SU-DHL-6 (cell line): Measurements from ENCODE around the gene ENDOV.
A peak's percentile ranks its signal among the peaks of the same experiment; 100 is the strongest.

ENCODE experiments used
- H2AFZ ChIP-seq: fragments of 200-600 bp; sonication (generic); 2 replicates; pipeline ENCODE4 v1.6.1; 2014; ENCODE audit warnings: low read depth, mild to moderate bottlenecking, moderate library complexity, mixed read lengths, antibody characterized with exemption, low read length; ENCODE audit not compliant: severe bottlenecking
- H3F3A ChIP-seq: fragments of 200-600 bp; shearing (Covaris generic); 2 replicates; pipeline ENCODE4 v1.6.0; 2016; ENCODE audit warnings: antibody characterized with exemption, mild to moderate bottlenecking; ENCODE audit not compliant: insufficient read depth
- H3K27ac ChIP-seq: fragments of 200-600 bp; sonication (generic); 2 replicates; pipeline ENCODE4 v1.5.1; 2016; ENCODE audit warnings: low read depth, mild to moderate bottlenecking, low read length, moderate library complexity, mixed read lengths
- H3K27me3 ChIP-seq: fragments of 200-600 bp; sonication (generic), shearing (Covaris generic); 2 replicates; pipeline ENCODE4 v1.6.0; 2014; ENCODE audit warnings: mild to moderate bottlenecking, low read length
- H3K36me3 ChIP-seq: fragments of 200-600 bp; sonication (generic); 2 replicates; pipeline ENCODE4 v1.6.1; 2014; ENCODE audit warnings: mild to moderate bottlenecking, low read length, mixed read lengths
- H3K4me2 ChIP-seq: fragments of 300-600, 200-600 bp; shearing (Covaris generic), sonication (generic); 2 replicates; pipeline ENCODE4 v1.6.0; 2014; ENCODE audit warnings: low read length, low read depth, mild to moderate bottlenecking; ENCODE audit not compliant: poor library complexity, severe bottlenecking
- H3K4me3 ChIP-seq: fragments of 200-600 bp; sonication (generic); 2 replicates; pipeline ENCODE4 v1.5.1; 2014; ENCODE audit warnings: antibody characterized with exemption, low read length, mild to moderate bottlenecking, mixed read lengths; ENCODE audit not compliant: insufficient read depth, poor library complexity, severe bottlenecking
- H3K79me2 ChIP-seq: fragments of 200-600 bp; sonication (generic); 2 replicates; pipeline ENCODE4 v1.6.1; 2014; ENCODE audit warnings: mild to moderate bottlenecking, low read length, moderate library complexity; ENCODE audit not compliant: insufficient read depth
- H3K9ac ChIP-seq: fragments of 200-600 bp; sonication (generic); 2 replicates; pipeline ENCODE4 v1.7.0; 2014; ENCODE audit warnings: mild to moderate bottlenecking, low read length
- H3K9me2 ChIP-seq: fragments of 200-600 bp; sonication (generic); replicated peaks from 2 replicates; pipeline ENCODE4 v1.6.1; 2014; ENCODE audit warnings: low read length; ENCODE audit not compliant: insufficient read depth
- H3K9me3 ChIP-seq: fragments of 200-600 bp; sonication (generic); 2 replicates; pipeline ENCODE4 v1.6.1; 2014; ENCODE audit warnings: low read length, mixed read lengths; ENCODE audit not compliant: insufficient read depth
- H4K20me1 ChIP-seq: fragments of 200-600 bp; sonication (generic); 2 replicates; pipeline ENCODE4 v1.6.1; 2014; ENCODE audit warnings: low read depth, mild to moderate bottlenecking, antibody characterized with exemption, low read length, moderate library complexity, mixed read lengths
- CTCF ChIP-seq: fragments of 200-600 bp; sonication (generic); IDR thresholded peaks from one replicate; pipeline ENCODE4 v1.5.1; 2017; ENCODE audit warnings: antibody characterized with exemption, mild to moderate bottlenecking, low read length, moderate library complexity; ENCODE audit not compliant: insufficient read depth, poor library complexity, severe bottlenecking
- EZH2phosphoT487 ChIP-seq: fragments of 200-600 bp; sonication (generic), shearing (Covaris generic); conservative IDR thresholded peaks from 2 replicates; pipeline ENCODE4 v1.6.1; 2018; ENCODE audit warnings: mild to moderate bottlenecking, antibody characterized with exemption, low read length, moderate library complexity, mixed read lengths

ENDOV gene

GRCh38 chr17:80415626-80416137 is 715 bp downstream of the ENDOV start:
- Histone ChIP-seq H3K27ac (no peak overlapping the region), H3K27me3 (no peaks in the 10 kb centered on the region), H3K9me3 (no peaks in the 10 kb centered on the region), H3K4me2 (peak overlapping the region; percentile 77), H3K9ac (peak overlapping the region; percentile 68), H4K20me1 (no peaks in the 10 kb centered on the region), H2AFZ (peak overlapping the region; percentile 72), H3K79me2 (no peaks in the 10 kb centered on the region), H3K36me3 (no peaks in the 10 kb centered on the region), H3K9me2 (no peaks in the 10 kb centered on the region), H3K4me3 (peak overlapping the region; percentile 75), H3F3A (no peaks in the 10 kb centered on the region)
- TF ChIP-seq CTCF, result no peak
- no peak for TF ChIP-seq EZH2phosphoT487

- Histone ChIP-seq H3K9me3 (no peaks in the 10 kb centered on the region), H3F3A (no peaks in the 10 kb centered on the region), H3K36me3 (no peaks in the 10 kb centered on the region), H3K27ac (no peak overlapping the region), H2AFZ (no peak overlapping the region), H3K4me3 (no peak overlapping the region), H4K20me1 (no peaks in the 10 kb centered on the region), H3K9ac (no peak overlapping the region), H3K4me2 (peak overlapping the region; percentile 77), H3K27me3 (no peaks in the 10 kb centered on the region), H3K9me2 (no peaks in the 10 kb centered on the region), H3K79me2 (no peaks in the 10 kb centered on the region)
- TF ChIP-seq EZH2phosphoT487 (no peak), CTCF (no peak)
Measured at GRCh38 chr17:80416260-80416939, 1.4 kb downstream of the ENDOV start.

- H3K27ac ChIP-seq, result no peak overlapping the region
Measured at GRCh38 chr17:80416940-80417293, 1.9 kb downstream of the ENDOV start.

More at GRCh38 chr17:80416940-80417293, 1.9 kb downstream of the ENDOV start:
- no peaks in the 10 kb centered on the region for H3K9me3 ChIP-seq
- no peaks in the 10 kb centered on the region for H3K27me3 ChIP-seq
- H3K4me3 ChIP-seq, result no peak overlapping the region
- TF ChIP-seq CTCF, result no peak
- TF ChIP-seq EZH2phosphoT487, result no peak
- H3F3A ChIP-seq, result no peaks in the 10 kb centered on the region
- no peaks in the 10 kb centered on the region for H4K20me1 ChIP-seq
- no peak overlapping the region for H2AFZ ChIP-seq
- H3K9me2 ChIP-seq, result no peaks in the 10 kb centered on the region
- no peak overlapping the region for H3K9ac ChIP-seq
- H3K4me2 ChIP-seq, result no peak overlapping the region
- H3K36me3 ChIP-seq, result no peaks in the 10 kb centered on the region
- no peaks in the 10 kb centered on the region for H3K79me2 ChIP-seq
